ENCODE results near the gene AOPEP. TPM values are rescaled to one million over a fixed set of nuclear protein-coding genes. Genes with fewer than 3 reads are reported as not detected.
A peak's percentile ranks its signal among the peaks of the same experiment; 100 is the strongest.

The AOPEP gene
- total and polyA plus RNA-seq, 11 donors, result 105 to 310 (median 185) TPM

- Histone ChIP-seq H3K4me1 (peaks cover 0 to 29% (median 6%) of the 10 kb centered on the region in 12 donors), H3K4me3 (no peak overlapping the region), H3K9me3 (no peaks in the 10 kb centered on the region), H3K27ac (peak overlapping the region in 10 of 12 donors; percentile 4 to 78 (median 64)), H3K36me3 (no peaks in the 10 kb centered on the region), H3K27me3 (no peaks in the 10 kb centered on the region)
- DNase-seq, result no peak
- TF ChIP-seq POLR2A (IDR thresholded peaks at IDR 0.05) (no peak), CTCF (IDR thresholded peaks at IDR 0.05) (no peak)
- ATAC-seq, result peak in 1 of 4 donors; percentile 39
- intact Hi-C loops (cut with DNase I), result no loop called here
- WGBS, 4 donors, result 70 to 95% (median 91%) methylated on average over 4 of the region's 4 CpGs
Observed at GRCh38 chr9:94901019-94901363, 174.5 kb downstream of the AOPEP start.

- Histone ChIP-seq H3K4me3 (no peak overlapping the region), H3K36me3 (no peaks in the 10 kb centered on the region), H3K27me3 (no peaks in the 10 kb centered on the region), H3K27ac (no peak overlapping the region), H3K9me3 (no peaks in the 10 kb centered on the region), H3K4me1 (peaks cover 0 to 49% (median 25%) of the 10 kb centered on the region in 12 donors)
- no peak for ATAC-seq
- DNase-seq, result no peak
- TF ChIP-seq POLR2A (IDR thresholded peaks at IDR 0.05), result no peak
- TF ChIP-seq CTCF (IDR thresholded peaks at IDR 0.05), result no peak
- WGBS, 4 donors, result 90 to 99% (median 94%) methylated on average over 2 of the region's 2 CpGs
- intact Hi-C loops (cut with DNase I), result no loop called here
Observed at GRCh38 chr9:94903961-94904421, 177.5 kb downstream of the AOPEP start.

GRCh38 chr9:94904806-94905205 lies 178.3 kb downstream of the AOPEP start:
- no peaks in the 10 kb centered on the region for H3K9me3 ChIP-seq
- H3K27me3 ChIP-seq, result no peaks in the 10 kb centered on the region
- peaks cover 0 to 46% (median 25%) of the 10 kb centered on the region in 12 donors for H3K4me1 ChIP-seq
- intact Hi-C loops (cut with DNase I), result no loop called here
- DNase-seq, result no peak
- ATAC-seq, result no peak
- WGBS, 4 donors, result 88 to 97% (median 94%) methylated on average over 3 of the region's 3 CpGs
- no peak overlapping the region for H3K27ac ChIP-seq
- H3K4me3 ChIP-seq, result no peak overlapping the region
- no peaks in the 10 kb centered on the region for H3K36me3 ChIP-seq
- TF ChIP-seq POLR2A (IDR thresholded peaks at IDR 0.05) (no peak), CTCF (IDR thresholded peaks at IDR 0.05) (no peak)

GRCh38 chr9:94905606-94906005 lies 179.1 kb downstream of the AOPEP start:
- WGBS, 4 donors, result 91 to 98% (median 97%) methylated on average over 2 of the region's 2 CpGs
- DNase-seq (no peak), ATAC-seq (no peak)
- no peak overlapping the region for H3K27ac ChIP-seq
- H3K36me3 ChIP-seq, result no peaks in the 10 kb centered on the region
- H3K9me3 ChIP-seq, result no peaks in the 10 kb centered on the region
- no peak for TF ChIP-seq CTCF (IDR thresholded peaks at IDR 0.05)
- no peak for TF ChIP-seq POLR2A (IDR thresholded peaks at IDR 0.05)
- H3K4me3 ChIP-seq, result no peak overlapping the region
- H3K4me1 ChIP-seq, result peaks cover 0 to 38% (median 25%) of the 10 kb centered on the region in 12 donors
- no peaks in the 10 kb centered on the region for H3K27me3 ChIP-seq
- intact Hi-C loops (cut with DNase I), result no loop called here

All from heart left ventricle (tissue), 16 donors.